ENCODE data around the gene FADS1.
A peak's percentile ranks its signal among the peaks of the same experiment; 100 is the strongest.

The FADS1 gene

DNA sequence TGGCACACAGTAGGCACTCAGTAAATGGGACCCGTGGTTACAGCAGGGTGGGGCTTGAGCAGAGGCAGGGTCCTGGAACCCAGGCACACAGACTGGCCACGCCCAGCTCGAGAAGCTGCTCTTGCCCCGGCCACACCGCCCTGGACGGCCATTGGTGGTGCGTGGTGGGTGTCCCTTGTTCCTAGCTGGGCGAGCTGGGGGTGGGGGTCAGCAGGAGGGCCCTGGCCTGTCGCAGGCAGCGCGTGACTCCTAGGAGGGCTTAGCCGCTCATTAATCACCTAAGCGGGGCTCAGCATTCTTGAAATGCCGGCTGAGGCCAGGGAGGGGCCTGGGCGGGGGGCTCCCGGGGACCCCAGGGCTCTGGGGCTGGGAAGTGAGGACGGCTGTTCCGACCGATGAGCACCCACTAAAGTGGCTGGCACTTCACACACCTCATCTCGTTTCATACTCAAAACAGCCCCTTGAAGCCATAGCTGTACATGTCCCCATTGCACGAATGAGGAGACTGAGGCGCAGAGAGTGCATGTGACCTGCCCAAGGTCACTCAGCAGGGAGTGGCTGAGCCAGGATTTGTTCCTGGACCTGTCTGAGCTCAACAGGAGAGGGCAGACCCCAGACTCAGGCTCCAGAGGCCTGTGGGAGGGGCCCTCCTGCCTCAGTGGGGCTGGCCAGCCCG lies 52.7 kb downstream of the FADS1 start:
- no peak overlapping the region for H3K4me3 ChIP-seq (ENCODE audit: low read depth, low read length)

DNA sequence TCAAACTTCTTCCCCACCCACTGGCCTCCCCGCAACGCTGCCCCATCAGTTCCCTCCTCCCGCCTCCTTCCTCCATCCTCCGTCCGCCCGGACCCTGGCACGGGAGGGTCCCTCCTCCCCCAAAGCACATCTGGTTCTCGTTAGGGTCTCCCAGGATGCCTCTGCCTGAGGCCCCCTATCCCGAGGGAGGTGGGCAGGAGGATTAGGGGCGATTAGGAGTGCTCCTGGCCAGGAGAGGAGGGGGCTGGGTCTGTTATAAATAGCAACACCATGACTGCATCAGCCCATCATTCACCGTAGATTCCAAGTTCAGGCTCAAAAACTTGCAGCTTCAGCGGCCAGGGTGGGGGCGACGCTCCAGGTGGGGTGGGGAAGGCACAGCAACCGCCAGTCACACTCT lies 54.0 kb downstream of the FADS1 start:
- H3K4me3 ChIP-seq (ENCODE audit: low read depth, low read length): no peak overlapping the region

DNA sequence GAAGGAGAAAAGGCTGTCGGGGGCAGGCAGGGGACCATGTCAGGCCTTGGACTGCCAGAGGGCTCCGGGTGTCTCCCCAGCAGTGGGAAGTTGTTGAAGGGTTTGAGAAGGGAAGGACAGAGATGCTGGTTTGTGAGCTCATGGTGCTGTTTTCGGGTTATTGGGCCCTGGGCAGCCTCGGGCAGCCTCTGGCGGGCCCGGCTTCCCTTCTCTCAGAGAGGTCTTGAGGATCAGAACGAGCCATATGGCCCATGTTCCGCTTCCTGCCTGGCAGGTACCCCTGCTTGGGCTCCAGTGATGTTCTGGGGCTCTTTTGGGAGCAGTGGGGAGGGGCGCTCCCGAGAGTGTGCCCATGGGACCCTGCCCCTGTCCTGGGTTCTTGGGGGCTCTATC lies 54.6 kb downstream of the FADS1 start:
- no peak overlapping the region for H3K4me3 ChIP-seq (ENCODE audit: low read depth, low read length)

DNA sequence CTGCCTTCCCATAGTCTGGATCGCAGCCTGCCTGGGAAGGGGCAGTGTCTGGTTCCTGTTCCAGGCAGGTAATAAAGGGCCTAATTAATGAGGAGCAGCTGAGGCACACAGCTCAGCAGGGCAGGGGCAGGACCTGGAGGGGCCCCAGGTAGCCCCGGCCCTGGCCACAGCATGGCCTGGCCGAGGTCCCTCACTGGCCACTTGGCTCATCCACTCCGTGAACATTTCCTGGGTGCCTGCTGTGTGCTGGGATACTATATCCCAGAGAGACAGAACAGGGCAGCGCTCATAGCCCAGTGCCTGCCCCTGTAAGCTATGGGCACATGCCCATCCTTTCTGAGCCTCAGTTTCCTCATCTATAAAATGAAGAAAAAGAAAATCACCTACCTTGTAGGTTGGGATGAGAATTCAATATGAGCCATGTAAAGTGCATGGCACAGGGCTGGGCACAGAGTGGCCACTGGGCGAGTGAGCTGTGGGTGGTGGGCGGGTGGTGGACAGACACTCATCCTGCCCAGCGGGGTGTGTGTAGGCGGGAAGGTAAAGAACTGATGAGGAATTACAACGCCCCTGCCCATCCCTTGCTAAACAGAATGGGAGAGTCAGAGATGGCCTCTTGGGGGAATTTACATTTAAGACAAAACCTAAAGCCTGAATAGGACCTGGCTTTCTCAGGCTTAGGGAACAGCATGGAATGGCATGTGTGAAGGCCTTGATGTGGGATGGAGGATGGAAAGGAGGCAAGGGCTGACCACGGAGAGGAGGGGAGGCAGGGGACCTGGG lies 55.2 kb downstream of the FADS1 start:
- no peak overlapping the region for H3K4me3 ChIP-seq (ENCODE audit: low read depth, low read length)

DNA sequence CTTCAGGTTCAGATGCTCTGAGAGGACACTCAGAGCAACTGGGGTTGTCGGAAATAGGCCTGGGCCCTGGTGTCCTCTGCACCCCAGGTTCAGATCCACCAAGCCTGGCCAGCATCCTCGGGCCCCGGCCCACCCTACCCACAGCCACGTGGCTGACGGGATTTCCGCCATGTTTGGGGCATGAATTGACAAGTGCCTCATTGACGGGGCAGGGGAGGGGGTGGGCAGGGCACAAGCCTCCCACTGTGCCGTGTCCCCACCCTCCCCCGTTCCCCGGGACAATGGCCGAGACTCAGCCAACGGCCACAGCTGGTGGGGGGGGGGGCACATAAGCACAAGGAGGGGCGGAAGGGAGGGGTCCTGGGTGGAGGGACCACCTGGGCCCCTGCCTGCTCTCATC lies 55.9 kb downstream of the FADS1 start:
- no peak overlapping the region for H3K4me3 ChIP-seq (ENCODE audit: low read depth, low read length)

DNA sequence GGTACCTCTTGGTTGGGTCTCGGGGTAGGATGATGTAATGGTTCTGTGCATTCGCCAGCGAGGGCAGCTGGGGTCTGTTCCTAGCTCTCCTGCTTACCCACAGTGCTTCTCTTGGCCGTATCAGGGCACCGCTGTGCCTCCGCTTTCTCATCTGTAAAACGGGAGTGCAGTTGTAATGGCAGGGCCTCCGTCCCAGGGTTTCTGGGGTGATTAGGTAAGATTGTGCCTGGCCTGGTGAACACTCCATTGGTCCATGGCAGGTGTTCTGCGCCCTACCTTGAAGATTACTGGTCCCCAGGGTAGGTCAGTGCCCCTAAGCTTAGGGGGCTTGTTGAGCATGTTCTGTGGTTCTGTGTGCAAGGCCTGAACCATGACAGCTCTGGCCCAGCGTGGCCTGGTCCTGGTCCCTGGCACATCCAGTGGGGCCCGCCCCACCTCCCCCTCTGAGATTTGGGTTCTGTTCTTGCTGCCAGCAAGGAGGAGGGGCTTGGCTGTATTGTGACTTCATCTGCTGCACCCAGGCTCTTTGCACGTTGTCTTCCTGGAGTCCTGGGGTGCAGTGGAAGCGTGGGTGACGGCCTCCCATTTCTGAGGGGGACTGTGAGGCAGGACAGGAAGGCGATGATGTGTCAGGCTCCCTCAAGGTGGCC lies 59.5 kb downstream of the FADS1 start:
- H3K4me3 ChIP-seq (ENCODE audit: low read depth, low read length): no peak overlapping the region

DNA sequence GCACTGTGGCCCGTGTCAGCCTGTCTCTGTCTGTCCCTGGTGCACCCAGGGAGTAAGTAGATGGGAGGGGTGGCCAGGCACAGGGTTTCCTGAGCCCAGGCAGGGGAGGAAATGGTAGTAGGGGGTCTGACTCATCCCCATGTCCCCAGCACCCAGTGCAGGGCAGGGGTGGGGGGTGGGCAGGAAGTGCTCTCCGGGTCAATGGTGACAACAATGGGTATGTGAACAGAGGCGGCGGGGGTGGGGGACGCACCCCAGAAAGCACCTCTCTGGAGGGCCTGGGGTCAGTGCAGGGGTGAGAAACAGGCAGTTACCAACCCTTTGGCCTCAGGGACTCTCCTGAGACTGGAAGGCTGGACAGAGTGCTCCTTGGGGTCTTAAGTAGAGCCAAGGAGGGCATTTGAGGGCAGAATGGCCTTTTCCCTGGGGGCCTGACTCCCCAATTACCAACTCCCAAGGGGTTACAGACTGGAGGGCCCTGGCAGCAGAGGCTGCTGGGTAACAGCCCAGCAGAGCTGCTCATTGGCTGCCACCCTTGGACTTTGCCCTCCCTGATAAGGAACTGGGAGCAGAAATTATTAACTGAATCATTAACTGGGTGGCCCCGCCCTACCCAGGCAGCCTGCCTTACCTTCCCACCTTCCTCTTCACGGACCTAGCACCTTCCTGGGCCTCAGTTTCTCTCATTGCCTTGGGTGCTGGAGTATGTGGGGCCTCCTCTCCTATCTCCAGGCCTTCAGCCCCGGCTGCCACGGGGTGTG lies 60.2 kb downstream of the FADS1 start:
- no peak overlapping the region for H3K4me3 ChIP-seq (ENCODE audit: low read depth, low read length)

DNA sequence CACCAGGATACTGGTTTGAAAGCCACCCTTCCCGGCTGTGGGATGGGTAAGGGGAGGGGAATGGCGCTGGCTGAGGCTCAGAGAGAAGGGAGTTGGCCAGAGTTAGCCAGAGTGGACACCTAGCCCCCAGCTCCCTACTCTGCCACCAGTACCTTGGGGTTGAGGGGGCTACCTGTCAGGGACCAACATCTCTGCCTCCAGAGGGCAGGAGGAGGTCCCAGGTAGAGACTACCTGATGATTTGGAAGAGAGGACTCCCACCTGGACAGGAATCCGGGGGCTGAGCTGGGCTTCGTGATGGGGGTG lies 60.7 kb downstream of the FADS1 start:
- no peak overlapping the region for H3K4me3 ChIP-seq (ENCODE audit: low read depth, low read length)

DNA sequence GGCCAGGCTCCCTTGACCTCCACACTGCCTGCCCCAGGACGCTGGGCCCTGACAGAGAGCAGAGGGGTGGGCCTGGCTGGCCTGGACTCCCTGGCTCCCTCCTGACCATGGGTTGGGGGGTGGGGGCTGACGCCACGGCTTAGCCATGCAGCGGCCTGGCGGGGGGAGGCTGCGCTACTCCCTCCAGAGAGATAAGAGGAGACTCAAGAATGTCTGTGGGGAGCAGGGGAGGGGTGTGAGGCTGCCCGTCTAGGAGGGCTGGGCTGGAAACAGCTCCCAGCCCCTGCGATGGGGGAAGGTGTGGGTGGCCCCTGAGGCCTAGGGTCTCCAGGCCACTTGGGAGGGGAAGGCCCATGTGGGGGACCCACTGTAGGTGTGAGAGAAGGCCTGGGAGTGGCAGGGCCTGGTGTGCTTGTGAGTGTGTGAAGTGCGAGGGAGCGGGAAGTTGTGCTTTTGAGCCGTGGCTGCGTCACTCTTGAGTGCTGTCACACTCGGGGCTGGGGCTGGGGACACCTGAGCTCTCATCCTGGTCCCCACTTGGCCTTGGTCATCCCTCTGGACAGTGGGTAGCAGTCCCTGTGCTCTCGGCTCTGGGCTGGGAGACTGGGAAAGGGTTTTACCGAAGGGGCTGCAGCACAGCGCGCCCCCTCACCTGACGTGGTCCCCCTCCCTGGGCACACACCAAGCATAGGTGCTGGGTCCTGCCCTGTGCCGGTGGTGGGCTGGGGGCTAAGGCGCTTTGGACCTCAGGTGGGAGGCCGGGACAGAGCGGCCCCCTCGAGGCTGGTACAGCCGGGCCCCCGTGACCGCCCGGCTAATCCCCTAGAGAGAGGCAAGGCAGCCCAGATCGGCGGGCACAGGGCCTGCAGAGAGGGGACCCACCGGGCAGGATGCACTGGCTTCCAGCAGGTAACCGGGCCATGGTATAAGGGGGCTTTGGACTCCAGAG lies 62.0 kb downstream of the FADS1 start:
- no peak overlapping the region for H3K4me3 ChIP-seq (ENCODE audit: low read depth, low read length)

DNA sequence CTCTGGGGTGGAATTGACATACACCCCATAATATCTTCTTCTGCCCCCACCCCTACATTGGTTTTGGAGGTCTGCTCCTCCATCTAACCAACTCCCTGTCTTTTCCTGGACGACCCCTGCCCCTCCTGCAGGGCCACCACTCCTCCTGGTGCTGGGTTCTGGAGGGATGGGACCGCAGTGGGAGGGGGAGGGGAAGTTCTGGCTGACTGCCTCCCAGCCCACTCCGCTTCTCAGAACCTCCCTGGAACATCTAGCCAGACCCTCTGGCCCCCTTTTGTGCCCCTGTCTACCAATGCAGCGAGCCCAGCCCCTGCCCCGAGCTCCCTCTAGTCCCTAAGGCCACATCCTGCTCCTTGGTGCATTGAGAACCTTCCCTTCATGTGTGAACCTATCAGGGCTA lies 63.1 kb downstream of the FADS1 start:
- H3K4me3 ChIP-seq (ENCODE audit: low read depth, low read length): no peak overlapping the region

DNA sequence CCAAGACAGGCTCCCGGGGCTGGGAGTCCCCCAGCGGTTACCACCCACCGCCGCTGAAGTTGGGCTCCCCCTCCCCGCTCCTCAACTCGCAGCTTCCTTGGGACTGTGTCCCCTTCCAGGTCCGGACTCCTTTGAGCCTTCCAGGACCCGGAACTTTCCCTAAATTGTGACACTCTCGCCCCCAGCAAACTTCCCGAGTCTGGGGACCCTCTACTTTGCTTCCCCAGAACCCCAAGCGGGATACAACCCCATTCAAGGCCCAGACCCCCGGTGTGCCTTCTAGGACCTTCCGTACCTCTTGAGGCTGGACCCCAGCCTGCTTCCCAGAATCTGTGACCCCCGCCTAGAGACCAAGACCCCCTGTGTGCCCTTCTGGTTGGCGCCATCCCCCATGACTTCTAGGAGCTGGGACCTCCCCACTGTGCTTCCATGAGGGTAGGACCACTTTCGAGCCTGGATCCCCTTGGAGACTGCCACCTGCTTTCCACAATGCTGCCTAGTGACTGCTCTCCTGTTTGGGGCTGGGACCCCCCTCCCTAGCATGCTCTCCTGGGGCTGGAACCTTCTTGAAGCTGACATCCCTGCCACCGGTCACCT lies 63.8 kb downstream of the FADS1 start:
- H3K4me3 ChIP-seq (ENCODE audit: low read depth, low read length): peak overlapping the region; percentile 45

DNA sequence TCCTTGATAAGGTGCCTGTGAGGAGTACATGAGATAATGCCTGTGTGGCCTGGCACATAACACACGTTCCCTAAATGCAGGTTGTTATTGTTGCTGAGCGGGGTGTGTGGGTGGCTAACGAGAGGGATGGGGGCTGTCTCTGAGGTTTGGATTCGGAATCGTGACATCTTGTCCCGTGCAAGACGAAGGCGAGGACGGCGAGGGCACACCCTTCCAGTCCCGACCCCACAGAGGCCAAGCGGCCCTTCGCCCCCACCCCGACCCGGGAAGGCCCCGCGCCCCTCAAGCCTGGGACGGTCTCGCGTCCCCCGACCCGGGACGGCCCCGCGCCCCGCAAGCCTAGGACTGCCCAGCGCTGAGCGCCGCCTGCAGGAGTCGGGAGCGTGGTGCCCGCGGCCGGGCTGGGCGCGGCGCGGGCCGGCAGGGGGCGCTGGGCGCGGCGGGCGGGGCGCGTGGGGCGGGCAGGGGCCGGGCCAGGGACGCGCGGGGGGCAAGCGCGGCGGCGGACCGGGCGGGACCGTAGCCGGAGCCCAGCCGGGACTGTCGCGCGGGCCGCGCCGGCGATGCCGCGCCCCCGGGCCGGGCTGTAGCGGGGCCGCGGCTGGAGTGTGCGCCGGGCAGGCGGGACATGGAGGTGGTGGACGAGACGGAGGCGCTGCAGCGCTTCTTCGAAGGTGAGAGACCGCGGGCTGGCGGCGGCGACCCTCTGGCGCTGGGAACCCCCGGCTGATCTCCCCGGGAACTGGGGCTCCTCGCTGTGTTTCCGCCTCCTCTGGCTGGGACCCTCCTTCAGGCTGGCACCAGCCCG lies 64.5 kb downstream of the FADS1 start, which contains the start of gene MYRF:
Gene MYRF (plus strand): TSS at position 520 of the 808 bp plus-strand sequence. CDS start 109 bp downstream, at position 629.
- peak within 1 kb of the TSS; percentile 45 for H3K4me3 ChIP-seq (ENCODE audit: low read depth, low read length)

DNA sequence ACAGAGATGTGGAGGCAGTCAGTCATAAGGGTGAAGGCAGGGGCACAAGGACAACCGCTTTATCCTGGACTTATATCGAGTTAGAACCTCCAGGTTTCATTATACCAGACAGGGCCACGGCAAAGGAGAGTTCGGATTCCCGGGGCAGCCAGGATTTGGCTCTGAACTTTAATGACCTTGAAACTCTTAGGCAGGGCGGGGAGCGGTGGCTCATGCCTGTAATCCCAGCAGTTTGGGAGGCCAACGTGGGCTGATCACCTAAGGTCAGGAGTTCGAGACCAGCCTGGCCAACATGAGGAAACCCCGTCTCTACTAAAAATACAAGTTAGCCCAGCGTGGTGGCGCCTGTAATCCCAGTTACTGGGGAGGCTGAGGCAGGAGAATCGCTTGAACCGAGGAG lies 65.4 kb downstream of the FADS1 start:
- no peak overlapping the region for H3K4me3 ChIP-seq (ENCODE audit: low read depth, low read length)

DNA sequence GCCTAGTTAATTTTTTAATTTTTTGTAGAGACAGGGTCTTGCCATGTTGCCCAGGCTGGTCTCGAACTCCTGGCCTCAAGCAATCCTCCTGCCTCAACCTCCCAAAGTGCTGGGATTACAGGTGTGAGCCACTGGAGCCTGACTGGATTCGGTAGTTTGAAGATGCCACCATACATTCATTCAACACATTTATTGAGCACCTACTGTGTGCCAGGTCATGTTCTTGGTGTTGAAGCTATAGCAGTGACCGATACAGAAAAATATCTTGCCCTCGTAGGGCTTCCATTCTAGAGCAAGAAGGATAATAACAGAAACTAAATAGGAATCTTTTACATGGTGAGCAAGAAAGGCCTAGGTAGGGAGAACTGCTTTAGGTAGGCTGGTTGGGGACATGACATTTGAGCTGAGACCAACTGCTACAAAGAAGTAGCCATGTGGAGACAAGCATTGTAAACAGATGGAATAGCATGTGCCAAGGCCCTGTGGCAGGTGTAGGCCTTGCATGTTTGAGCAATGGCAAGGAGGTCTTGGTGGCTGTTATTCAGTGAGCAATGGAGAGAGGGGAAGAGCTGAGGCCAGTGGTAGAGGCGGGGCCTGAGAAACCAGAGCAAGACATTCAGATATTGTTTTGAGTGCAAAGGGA lies 66.1 kb downstream of the FADS1 start:
- H3K4me3 ChIP-seq (ENCODE audit: low read depth, low read length): no peak overlapping the region
